ENCODE measurements around the gene BSDC1.

DNA sequence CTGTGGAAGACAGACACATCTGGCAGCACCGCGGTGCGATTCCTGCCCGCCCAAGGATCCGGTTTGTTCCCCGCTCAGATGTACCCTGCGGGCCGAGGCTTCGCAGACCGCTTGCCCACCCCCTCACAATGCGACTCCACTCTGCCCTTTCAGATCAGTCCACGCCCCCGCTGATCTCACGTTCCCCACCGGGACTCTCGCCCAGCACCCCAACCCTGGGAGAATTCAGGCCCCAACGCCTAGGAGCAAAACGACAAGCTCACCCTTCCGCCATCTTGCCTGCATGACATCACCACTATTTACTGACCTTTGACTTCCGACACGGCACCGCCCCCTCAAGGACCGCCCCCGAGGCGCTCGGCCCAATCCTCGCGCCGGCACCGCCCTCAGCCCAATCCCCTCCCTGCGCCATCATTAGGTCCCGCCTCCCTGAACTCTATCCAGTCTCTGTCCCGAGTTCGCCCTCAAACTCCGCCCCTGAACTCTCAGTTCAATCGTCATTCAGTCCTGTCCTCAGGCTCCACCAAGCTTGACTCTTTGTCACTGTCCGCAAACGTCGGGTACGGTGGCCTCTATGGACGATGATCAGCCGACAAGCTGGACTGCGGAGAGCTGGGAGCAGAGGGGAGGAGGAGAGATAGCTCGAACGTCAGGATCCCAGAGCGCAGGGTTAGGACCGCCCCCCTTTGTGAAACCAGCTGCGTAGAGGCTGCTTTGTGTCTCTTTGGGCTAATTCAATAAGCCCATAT is at the start of gene BSDC1:
- TF ChIP-seq, protein P1, sequence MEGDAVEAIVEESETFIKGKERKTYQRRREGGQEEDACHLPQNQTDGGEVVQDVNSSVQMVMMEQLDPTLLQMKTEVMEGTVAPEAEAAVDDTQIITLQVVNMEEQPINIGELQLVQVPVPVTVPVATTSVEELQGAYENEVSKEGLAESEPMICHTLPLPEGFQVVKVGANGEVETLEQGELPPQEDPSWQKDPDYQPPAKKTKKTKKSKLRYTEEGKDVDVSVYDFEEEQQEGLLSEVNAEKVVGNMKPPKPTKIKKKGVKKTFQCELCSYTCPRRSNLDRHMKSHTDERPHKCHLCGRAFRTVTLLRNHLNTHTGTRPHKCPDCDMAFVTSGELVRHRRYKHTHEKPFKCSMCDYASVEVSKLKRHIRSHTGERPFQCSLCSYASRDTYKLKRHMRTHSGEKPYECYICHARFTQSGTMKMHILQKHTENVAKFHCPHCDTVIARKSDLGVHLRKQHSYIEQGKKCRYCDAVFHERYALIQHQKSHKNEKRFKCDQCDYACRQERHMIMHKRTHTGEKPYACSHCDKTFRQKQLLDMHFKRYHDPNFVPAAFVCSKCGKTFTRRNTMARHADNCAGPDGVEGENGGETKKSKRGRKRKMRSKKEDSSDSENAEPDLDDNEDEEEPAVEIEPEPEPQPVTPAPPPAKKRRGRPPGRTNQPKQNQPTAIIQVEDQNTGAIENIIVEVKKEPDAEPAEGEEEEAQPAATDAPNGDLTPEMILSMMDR (IDR thresholded peaks at IDR 0.05), result no peak
- no peak for TF ChIP-seq EP300 (IDR thresholded peaks at IDR 0.05)
- peak in 2 of 4 donors; percentile 66 to 82 for TF ChIP-seq POLR2A (IDR thresholded peaks at IDR 0.05)

All from stomach (tissue), 4 donors.